ENCODE data around the gene BDH1. TPM values are rescaled to one million over a fixed set of nuclear protein-coding genes. Genes with fewer than 3 reads are reported as not detected.

Gene BDH1
- total RNA-seq, 1 donor from 2014 or later = 14.1 TPM

DNA sequence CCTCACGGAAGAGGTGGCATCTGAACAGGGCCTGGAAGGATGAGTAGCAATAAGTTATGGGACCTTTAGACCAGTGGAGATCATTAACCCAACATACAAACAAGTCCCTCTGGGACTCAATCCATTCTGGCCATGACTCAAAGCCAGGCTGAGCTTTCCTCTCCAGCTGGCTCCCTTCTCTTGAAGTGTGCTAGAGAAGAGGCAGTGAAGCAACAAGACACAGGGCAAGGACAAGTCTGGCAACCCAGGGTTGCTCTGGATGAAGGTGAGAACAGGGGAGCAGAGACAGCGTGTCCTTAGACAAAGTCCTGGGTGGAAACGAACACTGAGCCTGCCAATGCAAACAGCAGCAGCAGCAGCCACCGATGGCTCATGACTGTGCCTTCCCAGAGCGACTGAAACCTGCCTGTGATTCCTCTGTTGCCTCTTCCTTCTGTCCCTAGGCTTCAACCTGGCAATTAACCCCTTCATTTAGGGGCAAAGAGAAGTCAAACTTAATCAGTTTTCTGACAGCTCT, 86.8 kb downstream of the BDH1 start:
- Histone ChIP-seq H3K4me3 (ENCODE audit: low read depth, low read length) (no peak overlapping the region), H3K27me3 (ENCODE audit: control insufficient read depth, insufficient read depth, low read length) (no peaks in the 10 kb centered on the region), H3K36me3 (ENCODE audit: control insufficient read depth, insufficient read depth, low read length) (no peaks in the 10 kb centered on the region)
- no peak for DNase-seq (ENCODE audit: low read depth)
- TF ChIP-seq, protein P1, sequence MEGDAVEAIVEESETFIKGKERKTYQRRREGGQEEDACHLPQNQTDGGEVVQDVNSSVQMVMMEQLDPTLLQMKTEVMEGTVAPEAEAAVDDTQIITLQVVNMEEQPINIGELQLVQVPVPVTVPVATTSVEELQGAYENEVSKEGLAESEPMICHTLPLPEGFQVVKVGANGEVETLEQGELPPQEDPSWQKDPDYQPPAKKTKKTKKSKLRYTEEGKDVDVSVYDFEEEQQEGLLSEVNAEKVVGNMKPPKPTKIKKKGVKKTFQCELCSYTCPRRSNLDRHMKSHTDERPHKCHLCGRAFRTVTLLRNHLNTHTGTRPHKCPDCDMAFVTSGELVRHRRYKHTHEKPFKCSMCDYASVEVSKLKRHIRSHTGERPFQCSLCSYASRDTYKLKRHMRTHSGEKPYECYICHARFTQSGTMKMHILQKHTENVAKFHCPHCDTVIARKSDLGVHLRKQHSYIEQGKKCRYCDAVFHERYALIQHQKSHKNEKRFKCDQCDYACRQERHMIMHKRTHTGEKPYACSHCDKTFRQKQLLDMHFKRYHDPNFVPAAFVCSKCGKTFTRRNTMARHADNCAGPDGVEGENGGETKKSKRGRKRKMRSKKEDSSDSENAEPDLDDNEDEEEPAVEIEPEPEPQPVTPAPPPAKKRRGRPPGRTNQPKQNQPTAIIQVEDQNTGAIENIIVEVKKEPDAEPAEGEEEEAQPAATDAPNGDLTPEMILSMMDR (IDR thresholded peaks at IDR 0.05; ENCODE audit: insufficient read depth, low read length, poor library complexity, severe bottlenecking) = no peak

DNA sequence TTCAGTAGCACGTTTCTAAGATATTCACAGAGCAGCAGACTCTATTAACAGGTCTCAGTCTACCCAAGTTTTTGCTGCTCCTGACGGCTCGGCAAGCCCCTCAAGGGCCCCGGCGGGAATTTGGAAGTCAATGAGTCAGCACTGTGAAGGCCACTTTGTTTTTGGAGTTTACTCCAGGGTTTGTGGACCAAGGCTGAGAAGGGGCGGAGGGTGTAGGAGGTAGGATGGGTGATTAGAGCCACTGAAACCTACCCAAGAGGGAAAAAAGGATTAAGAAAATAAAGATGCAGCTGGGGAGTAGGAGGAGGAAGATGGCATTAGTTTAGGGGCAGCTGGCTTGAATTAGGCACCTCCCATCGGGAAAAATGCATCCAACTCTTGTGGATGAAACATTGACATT, 87.6 kb downstream of the BDH1 start:
- Histone ChIP-seq H3K4me3 (ENCODE audit: low read depth, low read length) (no peak overlapping the region), H3K36me3 (ENCODE audit: control insufficient read depth, insufficient read depth, low read length) (no peaks in the 10 kb centered on the region), H3K27me3 (ENCODE audit: control insufficient read depth, insufficient read depth, low read length) (no peaks in the 10 kb centered on the region)
- TF ChIP-seq, protein P1 (IDR thresholded peaks at IDR 0.05; ENCODE audit: insufficient read depth, low read length, poor library complexity, severe bottlenecking) = no peak
- DNase-seq (ENCODE audit: low read depth) = no peak

DNA sequence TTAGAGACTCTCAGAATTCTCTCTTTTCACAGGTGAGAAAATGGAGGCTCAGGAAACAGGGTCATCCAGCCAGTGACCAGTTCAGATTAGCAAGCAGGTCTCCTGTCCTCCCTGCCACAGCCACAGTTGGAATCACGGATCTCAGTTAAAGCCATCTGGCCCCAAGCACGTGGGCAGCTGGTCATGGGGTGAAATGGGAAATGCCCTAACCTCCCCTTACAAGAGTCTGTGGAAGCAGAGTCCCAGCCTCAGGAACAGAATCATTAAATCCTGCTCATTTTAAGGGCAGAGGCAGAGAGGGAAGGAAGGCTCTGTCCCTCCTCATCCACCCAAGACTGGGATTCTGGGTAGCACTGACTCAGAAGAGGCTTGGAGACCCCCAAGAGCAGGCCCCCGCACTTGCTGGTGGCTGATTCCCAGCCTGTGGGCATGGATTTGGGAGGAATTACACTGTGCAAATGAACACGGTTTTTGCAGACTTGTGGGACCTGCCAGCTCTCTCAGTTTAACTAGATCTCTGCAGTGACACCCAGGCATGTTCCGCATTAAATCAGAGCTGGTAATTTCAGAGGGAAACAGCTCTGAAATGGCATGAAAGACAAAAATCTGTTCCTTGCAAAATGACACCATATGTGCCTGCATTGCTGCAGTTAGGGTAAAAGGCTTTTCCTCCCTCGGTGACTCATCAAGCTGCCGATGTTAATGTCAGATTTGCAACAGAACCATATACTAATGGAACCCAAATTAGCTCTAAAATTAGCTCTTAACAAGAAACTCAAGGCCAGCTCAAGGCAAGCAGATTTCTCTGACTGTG, 89.0 kb downstream of the BDH1 start:
- no peak for DNase-seq (ENCODE audit: low read depth)

DNA sequence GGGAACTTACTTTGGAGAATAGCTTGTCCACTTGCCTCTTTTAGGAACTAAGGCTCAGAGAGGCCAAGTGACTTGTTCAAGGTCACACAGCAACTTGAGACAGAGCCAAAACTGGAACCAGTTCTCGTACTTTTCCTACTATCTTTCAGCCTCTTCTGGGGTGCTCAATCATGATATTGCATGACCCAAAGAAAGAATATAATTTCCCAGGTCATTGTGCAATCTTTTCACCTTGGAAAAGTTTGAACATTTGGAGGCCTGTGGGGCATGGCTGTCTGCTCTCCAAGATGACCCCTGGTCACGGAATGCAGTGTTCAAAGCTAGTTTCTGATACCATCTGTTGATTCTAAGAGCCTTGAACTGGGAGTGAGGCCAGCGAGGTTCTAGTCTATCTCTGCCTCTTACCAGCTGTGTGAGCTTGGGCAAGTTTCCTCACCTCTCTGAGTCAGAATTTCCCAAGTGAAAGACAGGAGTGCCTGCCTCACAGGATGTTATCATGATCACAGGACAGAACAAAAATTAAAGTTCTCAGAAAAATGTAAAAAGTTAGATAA, 89.7 kb downstream of the BDH1 start:
- TF ChIP-seq, protein P1 (IDR thresholded peaks at IDR 0.05; ENCODE audit: insufficient read depth, low read length, poor library complexity, severe bottlenecking) = no peak
- no peaks in the 10 kb centered on the region for H3K36me3 ChIP-seq (ENCODE audit: control insufficient read depth, insufficient read depth, low read length)
- H3K4me3 ChIP-seq (ENCODE audit: low read depth, low read length) = no peak overlapping the region
- no peak for DNase-seq (ENCODE audit: low read depth)
- H3K27me3 ChIP-seq (ENCODE audit: control insufficient read depth, insufficient read depth, low read length) = no peaks in the 10 kb centered on the region

More for the DNA sequence above, 89.0 kb downstream of the BDH1 start:
- H3K27me3 ChIP-seq (ENCODE audit: control insufficient read depth, insufficient read depth, low read length) = no peaks in the 10 kb centered on the region
- no peak overlapping the region for H3K4me3 ChIP-seq (ENCODE audit: low read depth, low read length)
- TF ChIP-seq, protein P1 (IDR thresholded peaks at IDR 0.05; ENCODE audit: insufficient read depth, low read length, poor library complexity, severe bottlenecking) = no peak
- H3K36me3 ChIP-seq (ENCODE audit: control insufficient read depth, insufficient read depth, low read length) = no peaks in the 10 kb centered on the region

DNA sequence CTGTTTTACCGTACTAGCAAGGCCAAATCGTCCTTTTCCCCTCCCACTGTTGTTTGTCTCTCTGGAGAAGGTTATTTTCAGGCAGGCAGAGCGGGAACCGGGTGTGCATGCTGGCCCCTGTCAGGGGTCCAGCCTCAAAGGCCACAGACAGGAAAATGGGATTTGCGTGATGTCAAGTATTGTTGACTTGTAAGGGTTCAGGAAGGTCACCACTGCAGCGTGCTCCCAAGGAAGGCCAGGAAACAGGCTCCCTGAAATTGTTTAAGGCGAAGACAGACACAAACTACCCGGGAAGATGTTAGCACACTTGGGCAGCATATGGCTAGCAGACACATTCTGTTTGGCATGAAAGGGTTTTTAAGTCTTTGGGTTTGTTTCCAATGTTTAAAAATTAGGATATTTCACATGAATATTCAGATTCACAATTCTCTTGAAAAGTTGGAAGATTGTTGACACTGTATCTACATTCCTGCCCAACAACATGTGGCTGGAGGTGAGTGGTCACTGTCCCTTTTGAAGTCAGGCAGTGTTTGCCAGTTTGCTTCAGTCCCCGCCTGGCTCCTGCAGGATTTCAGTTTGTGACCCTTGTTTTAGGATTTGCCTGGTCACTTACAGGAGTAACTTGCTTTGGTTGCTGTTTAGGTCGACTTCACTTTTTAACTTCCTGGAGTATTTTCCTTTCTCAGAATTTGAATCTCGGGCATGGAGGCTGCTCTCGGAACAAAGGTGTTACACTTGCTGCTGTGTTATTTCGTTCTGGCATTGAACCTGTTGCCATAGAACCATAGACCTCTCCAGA, 90.4 kb downstream of the BDH1 start:
- no peak for DNase-seq (ENCODE audit: low read depth)
- Histone ChIP-seq H3K4me3 (ENCODE audit: low read depth, low read length) (no peak overlapping the region), H3K36me3 (ENCODE audit: control insufficient read depth, insufficient read depth, low read length) (no peaks in the 10 kb centered on the region), H3K27me3 (ENCODE audit: control insufficient read depth, insufficient read depth, low read length) (no peaks in the 10 kb centered on the region)
- TF ChIP-seq, protein P1 (IDR thresholded peaks at IDR 0.05; ENCODE audit: insufficient read depth, low read length, poor library complexity, severe bottlenecking) = no peak

All from kidney epithelial cell (primary cell).